Measurements from ENCODE around the gene NASP. TPM values are rescaled to one million over a fixed set of nuclear protein-coding genes. Genes with fewer than 3 reads are reported as not detected.
"Not testable (repeated sequence)": the region's sequence is repeated elsewhere in the genome, so short reads cannot be mapped to it uniquely, and the experiment has no call there.

The NASP gene
- total RNA-seq, 4 donors from 2014 or later, result 45.8 to 98.3 (median 75.1) TPM

DNA sequence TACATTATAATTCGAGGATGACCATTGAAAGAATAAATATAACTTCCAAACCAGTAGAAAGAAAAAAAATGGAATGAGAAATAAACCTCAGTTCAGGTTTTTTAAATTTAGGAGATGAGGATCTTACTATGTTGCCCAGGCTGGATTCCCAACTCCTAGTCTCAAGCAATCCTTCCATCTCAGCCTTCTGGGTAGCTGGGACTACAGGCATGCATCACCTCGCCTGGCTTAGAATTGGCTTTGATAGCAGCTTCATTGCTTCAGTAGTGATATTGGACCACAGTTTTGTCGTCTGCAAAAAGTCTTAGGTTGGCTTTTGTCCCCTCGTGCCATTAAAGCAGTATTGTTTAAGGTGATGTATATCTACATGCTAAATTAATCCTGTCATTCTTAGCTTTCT lies 2.9 kb downstream of the NASP start:
- H3K9me3 ChIP-seq, result no peaks in the 10 kb centered on the region
- no peak overlapping the region for H3K27ac ChIP-seq
- no peak overlapping the region for H3K4me3 ChIP-seq (replicated peaks in 1 of 3)
- no peaks in the 10 kb centered on the region for H3K27me3 ChIP-seq
- WGBS, 2 donors, result 84 to 87% methylated on average over 4 of the region's 4 CpGs
- intact Hi-C loops (cut with DNase I), result no loop called here
- no peak for TF ChIP-seq POLR2A (IDR thresholded peaks at IDR 0.05)
- TF ChIP-seq, protein P1, sequence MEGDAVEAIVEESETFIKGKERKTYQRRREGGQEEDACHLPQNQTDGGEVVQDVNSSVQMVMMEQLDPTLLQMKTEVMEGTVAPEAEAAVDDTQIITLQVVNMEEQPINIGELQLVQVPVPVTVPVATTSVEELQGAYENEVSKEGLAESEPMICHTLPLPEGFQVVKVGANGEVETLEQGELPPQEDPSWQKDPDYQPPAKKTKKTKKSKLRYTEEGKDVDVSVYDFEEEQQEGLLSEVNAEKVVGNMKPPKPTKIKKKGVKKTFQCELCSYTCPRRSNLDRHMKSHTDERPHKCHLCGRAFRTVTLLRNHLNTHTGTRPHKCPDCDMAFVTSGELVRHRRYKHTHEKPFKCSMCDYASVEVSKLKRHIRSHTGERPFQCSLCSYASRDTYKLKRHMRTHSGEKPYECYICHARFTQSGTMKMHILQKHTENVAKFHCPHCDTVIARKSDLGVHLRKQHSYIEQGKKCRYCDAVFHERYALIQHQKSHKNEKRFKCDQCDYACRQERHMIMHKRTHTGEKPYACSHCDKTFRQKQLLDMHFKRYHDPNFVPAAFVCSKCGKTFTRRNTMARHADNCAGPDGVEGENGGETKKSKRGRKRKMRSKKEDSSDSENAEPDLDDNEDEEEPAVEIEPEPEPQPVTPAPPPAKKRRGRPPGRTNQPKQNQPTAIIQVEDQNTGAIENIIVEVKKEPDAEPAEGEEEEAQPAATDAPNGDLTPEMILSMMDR (IDR thresholded peaks at IDR 0.05), result no peak
- no peak for DNase-seq
- peaks cover 27 to 30% of the 10 kb centered on the region in 2 donors for H3K4me1 ChIP-seq
- no peaks in the 10 kb centered on the region for H3K36me3 ChIP-seq

- Histone ChIP-seq H3K36me3 (no peaks in the 10 kb centered on the region), H3K27me3 (no peaks in the 10 kb centered on the region), H3K27ac (peak overlapping the region; percentile 36 to 85 (median 81)), H3K9me3 (no peaks in the 10 kb centered on the region), H3K4me1 (peaks cover 23 to 30% of the 10 kb centered on the region in 2 donors), H3K4me3 (replicated peaks in 1 of 3) (no peak overlapping the region)
- intact Hi-C loops (cut with DNase I), result no loop called here
- TF ChIP-seq, protein P1 (IDR thresholded peaks at IDR 0.05), result no peak
- TF ChIP-seq POLR2A (IDR thresholded peaks at IDR 0.05), result no peak
- DNase-seq, result no peak
- 62 to 66% methylated on average over 1 of the region's 1 CpG for WGBS, 2 donors
Observed at GRCh38 chr1:45589861-45590260, 6.0 kb downstream of the NASP start.

DNA sequence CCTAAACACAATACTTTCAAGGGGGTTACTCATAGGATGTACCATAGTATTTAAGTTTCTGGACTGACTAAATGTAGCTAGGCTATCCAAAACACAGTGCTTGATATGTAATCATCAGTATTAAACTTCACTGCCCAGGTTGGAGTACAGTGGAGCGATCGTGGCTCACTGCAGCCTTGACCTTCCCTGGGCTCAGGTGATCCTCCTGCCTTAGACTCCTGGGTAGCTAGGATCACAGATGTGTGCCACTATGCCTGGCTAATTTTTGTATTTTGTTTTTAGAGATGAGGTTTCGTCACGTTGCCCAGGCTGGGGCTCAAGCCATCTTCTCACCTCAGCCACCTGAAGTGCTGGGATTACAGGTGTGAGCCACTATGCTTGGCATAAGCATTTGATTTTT lies 10.6 kb downstream of the NASP start:
- WGBS, 2 donors, result 91 to 95% methylated on average over 4 of the region's 4 CpGs

DNA sequence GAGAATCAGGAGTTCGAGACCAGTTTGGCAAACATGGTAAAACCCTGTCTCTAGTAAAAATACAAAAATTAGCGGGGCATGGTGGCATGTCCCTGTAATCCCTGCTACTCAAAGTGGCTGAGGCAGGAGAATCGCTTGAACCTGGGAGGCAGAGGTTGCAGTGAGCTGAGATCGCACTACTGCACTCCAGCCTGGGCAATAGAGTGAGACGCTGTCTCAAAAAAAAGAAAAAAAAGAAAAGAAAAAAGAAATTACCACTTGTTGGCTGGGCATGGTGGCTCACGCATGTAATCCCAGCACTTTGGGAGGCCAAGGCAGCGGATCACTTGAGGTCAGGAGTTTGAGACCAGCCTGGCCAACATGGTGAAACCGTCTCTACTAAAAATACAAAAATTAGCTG lies 12.9 kb downstream of the NASP start:
- H3K27me3 ChIP-seq; H3K9me3 ChIP-seq; intact Hi-C loops (cut with DNase I); DNase-seq; H3K36me3 ChIP-seq; H3K4me1 ChIP-seq; H3K27ac ChIP-seq; H3K4me3 ChIP-seq (replicated peaks in 1 of 3): not testable (repeated sequence)
- 97 to 99% methylated on average over 8 of the region's 8 CpGs for WGBS, 2 donors

More for the DNA sequence above, 10.6 kb downstream of the NASP start:
- Histone ChIP-seq H3K4me3 (replicated peaks in 1 of 3) (no peak overlapping the region), H3K27me3 (no peaks in the 10 kb centered on the region), H3K27ac (no peak overlapping the region), H3K4me1 (peaks cover 10 to 15% of the 10 kb centered on the region in 2 donors), H3K36me3 (no peaks in the 10 kb centered on the region), H3K9me3 (no peaks in the 10 kb centered on the region)
- no peak for DNase-seq
- intact Hi-C loops (cut with DNase I), result no loop called here
- TF ChIP-seq, protein P1 (IDR thresholded peaks at IDR 0.05), result no peak
- no peak for TF ChIP-seq POLR2A (IDR thresholded peaks at IDR 0.05)

DNA sequence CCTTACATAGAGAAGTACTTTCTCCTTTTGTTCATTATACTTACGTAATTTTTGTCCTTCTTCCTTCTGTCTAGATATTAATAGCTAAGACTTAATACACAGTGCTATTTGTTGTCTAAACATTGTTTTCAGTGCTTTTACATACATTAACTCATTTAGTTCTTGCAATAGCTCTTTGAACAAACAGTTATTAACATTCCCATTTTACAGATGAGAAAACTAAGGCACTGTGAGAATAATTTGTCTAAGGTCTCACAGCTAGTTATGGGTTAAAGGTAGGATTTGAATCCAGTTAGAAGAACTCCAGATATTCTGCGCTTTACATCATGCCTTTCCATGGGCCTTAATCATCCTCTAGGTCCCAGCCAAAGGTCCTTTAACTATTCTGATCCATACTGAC lies 20.4 kb downstream of the NASP start:
- H3K9me3 ChIP-seq, result no peaks in the 10 kb centered on the region
- H3K27me3 ChIP-seq, result no peaks in the 10 kb centered on the region
- H3K27ac ChIP-seq, result no peak overlapping the region
- no peak overlapping the region for H3K4me3 ChIP-seq (replicated peaks in 1 of 3)
- H3K4me1 ChIP-seq, result no peaks in the 10 kb centered on the region
- TF ChIP-seq, protein P1 (IDR thresholded peaks at IDR 0.05), result no peak
- no peak for TF ChIP-seq POLR2A (IDR thresholded peaks at IDR 0.05)
- 96 to 97% methylated on average over 2 of the region's 2 CpGs for WGBS, 2 donors
- peaks cover 0 to 3% of the 10 kb centered on the region in 2 donors for H3K36me3 ChIP-seq
- intact Hi-C loops (cut with DNase I), result no loop called here
- DNase-seq, result no peak
